CD4-positive, alpha-beta T cell treated with Interleukin-2 at 100 ng/mL for 4 hours (primary cell): Measurements from ENCODE around the gene ARHGAP18.

Experiments used
- DNase-seq: peaks from one replicate; pipeline ENCODE4 v3.0.0-alpha.2; 2020; ENCODE audit warnings: low spot score

ARHGAP18 gene

GRCh38 chr6:129615496-129615895, 94.5 kb downstream of the ARHGAP18 start:
- no peak for DNase-seq

GRCh38 chr6:129615020-129615419, 95.0 kb downstream of the ARHGAP18 start:
- no peak for DNase-seq

GRCh38 chr6:129614464-129614863, 95.5 kb downstream of the ARHGAP18 start:
- no peak for DNase-seq

DNA sequence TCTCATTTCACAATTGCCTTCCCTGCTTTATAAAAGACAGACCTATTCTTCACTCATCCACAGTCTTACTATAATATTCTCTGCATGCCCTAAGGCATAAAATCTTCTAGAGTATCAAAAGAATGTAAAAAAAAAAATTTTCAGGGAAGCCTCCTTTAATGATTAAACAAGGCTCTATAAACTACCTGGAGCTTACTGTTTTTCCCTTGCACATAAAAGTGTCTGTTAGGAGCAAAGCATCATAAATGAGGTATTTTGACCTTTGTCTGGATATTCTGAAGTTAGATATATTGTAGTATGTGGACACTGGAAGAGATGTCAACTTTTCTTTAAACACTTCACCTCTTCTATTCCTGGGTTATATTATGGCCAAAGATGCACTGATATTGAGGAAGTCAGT, 97.5 kb downstream of the ARHGAP18 start:
- DNase-seq = no peak

DNA sequence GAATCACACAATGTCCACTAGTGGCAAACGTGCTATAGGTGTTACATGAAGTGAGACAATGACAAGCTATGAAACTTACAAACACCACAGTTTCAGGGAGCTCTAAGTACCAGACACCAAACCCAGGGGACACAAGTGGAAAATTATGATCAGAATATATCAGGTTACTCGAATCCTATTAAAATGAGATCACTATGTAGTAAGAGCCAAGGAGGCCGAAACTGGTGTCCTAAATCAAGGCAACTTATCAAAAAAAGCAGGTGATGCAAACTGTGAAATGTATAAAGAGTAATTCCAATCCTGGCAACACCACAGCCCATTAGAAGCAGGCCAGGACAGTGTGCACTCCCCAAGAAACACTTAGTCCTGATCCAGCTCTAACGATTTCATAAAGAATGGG, 100.3 kb downstream of the ARHGAP18 start:
- DNase-seq = no peak

GRCh38 chr6:129608886-129609537, 101.0 kb downstream of the ARHGAP18 start:
- no peak for DNase-seq

- DNase-seq = no peak
Measured at GRCh38 chr6:129607581-129608186, 102.3 kb downstream of the ARHGAP18 start.

DNA sequence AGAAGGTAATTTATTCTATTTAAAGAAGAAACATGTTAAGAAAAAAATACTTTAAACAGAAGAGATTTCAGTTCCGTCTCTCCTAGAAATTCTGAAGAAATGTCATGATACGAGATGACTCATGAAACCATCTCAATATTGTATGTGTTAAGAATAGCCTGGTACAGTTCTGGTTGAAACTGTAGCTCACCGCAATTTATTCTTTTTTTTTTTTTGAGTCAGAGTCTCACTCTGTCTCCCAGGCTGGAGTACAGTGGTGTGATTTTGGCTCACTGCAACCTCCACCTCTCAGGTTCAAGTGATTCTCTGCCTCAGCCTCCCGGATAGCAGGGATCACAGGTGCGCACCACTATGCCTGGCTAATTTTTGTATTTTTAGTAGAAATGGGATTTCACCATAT, 103.3 kb downstream of the ARHGAP18 start:
- DNase-seq = no peak

- no peak for DNase-seq
Measured at GRCh38 chr6:129605967-129606366, 104.0 kb downstream of the ARHGAP18 start.

GRCh38 chr6:129605095-129605494, 104.9 kb downstream of the ARHGAP18 start:
- DNase-seq = no peak

DNA sequence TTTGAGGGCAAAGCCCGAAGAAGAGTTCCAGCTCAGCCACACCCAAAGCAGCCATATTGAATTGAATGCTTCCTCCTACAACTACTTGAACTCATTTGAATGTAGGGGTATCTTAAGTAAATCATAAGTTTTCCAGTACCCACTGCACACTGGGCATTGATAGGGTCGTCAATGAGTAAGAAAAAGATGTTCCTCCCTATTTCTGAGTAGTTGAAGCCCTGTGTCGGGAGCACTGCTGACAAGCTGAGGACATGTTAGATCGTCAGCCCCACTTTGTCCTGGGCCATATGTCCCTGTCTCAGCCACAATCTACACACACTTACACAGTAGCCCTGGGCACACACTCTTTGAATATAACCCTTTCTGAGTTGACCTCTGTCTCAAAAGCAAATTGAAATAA, 105.7 kb downstream of the ARHGAP18 start:
- DNase-seq = no peak

DNA sequence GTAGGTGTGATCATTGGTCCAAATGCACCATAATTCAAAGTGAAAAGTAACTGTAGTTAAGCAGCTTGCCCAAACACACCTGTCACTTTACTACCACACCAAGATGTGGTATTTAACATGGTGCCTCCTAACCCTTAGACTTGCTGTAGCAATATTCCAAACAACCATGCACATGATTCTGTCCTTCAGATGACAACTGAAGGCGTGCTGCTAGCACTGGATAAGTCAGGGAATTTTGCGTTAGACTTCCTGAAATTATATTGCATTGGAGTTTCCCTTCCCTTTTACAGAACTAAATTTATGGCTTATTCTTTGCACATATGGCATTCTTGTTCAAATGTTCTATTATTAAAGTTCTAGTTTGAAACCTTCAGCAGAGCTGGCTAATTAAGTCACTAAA, 106.2 kb downstream of the ARHGAP18 start:
- no peak for DNase-seq

GRCh38 chr6:129601323-129601722, 108.7 kb downstream of the ARHGAP18 start:
- DNase-seq = no peak

DNA sequence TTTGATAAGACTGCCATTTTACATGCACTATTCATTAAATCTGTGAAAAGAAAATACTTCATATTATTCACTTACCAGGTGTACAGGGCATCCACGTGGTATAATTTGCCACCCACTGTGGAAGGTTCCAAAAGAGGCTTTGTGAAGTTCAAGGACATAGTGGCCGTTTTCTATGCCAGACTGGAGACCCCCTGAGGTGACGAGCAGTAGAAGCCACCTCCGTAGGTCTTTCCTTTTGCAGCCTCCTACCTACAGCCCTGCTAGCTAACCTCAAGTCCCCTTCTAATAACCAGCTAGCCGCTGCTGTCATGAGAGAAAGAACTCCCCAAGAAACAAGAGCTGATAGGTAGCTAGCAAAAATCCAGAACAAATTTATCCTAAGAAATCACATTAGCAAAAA, 110.5 kb downstream of the ARHGAP18 start:
- DNase-seq = no peak

DNA sequence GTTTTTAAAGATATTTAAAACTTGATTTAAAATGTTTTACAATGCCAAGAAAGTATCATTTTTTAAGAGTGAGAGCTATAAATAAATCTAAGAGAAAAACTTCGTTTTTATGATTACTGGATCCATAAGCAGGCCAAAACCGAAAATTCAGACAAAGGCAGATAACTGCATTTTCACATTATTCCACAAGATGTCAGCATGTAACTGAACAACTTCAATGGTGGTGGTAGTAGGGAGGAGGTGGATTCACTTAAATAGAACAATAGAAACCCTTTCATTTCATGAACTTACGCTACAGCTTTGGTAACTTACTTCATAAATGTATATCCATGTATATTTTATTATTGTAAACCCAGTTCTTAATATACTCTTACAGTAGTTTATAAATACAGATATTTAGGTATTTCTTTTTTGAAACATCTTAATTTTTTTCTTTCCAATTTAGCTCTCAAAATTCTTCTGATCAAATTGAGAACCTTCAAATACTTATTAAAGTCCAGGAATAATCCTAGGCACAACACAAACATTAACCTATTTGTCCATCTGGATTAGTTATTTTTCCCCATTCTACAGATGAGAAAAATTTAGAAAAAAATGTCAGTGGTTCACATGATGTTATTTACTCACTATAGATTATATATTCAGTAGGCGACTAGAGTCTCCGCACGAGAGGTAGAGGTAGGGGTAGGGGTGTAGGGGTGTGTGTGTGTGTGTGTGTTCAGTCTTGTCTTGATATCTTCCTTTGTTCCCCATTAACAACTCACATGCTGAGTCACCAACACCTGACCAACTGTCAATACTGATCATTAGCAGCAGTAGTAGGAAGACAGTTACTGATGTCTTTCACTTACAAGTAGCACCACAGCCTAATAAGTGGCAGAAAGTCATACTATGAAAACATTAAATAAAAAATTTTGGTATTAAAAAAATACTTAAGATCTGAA, 111.5 kb downstream of the ARHGAP18 start:
- DNase-seq = peak; percentile 79

GRCh38 chr6:129597023-129597713, 112.8 kb downstream of the ARHGAP18 start:
- DNase-seq = no peak

DNA sequence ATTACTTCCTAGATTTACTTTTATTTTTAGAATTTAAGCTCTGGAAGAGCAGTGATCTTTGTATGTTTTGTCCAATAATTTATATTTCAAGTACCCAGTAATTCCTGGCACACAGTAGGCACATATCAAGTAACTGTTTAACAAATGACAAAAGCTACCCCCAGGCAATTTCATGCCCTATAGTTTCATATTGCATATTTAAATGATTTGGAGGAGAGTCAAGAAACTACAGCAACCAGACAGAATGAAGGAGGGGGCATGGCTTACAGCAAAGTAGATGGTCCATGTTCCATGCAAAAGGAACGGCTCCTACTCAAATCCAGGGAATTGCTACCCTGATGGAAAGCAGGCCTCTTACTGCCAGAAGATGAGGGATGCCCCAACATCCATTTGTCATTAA, 113.5 kb downstream of the ARHGAP18 start:
- no peak for DNase-seq

DNA sequence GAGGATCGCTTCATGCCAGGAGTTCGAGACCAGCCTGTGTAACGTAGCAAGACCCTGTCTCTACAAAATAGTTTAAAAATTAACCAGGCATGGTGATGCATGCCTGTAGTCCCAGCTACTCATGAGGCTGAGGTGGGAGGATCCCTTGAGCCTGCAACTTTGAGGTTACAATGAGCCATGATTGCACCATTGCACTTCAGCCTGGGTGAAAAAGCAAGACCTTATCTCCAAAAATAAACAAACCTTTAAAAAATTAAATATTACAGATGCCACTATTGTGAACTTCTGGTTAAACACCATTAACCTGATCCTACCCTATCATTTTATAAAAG, 116.8 kb downstream of the ARHGAP18 start:
- no peak for DNase-seq

- DNase-seq = no peak
Measured at GRCh38 chr6:129592516-129593232, 117.3 kb downstream of the ARHGAP18 start.

- no peak for DNase-seq
Measured at GRCh38 chr6:129590408-129591022, 119.5 kb downstream of the ARHGAP18 start.

- DNase-seq = no peak
Measured at GRCh38 chr6:129586815-129587214, 123.2 kb downstream of the ARHGAP18 start.
